ENCODE results near the gene CCDC83.
"Not testable (repeated sequence)": the region's sequence is repeated elsewhere in the genome, so short reads cannot be mapped to it uniquely, and the experiment has no call there.

Gene CCDC83

DNA sequence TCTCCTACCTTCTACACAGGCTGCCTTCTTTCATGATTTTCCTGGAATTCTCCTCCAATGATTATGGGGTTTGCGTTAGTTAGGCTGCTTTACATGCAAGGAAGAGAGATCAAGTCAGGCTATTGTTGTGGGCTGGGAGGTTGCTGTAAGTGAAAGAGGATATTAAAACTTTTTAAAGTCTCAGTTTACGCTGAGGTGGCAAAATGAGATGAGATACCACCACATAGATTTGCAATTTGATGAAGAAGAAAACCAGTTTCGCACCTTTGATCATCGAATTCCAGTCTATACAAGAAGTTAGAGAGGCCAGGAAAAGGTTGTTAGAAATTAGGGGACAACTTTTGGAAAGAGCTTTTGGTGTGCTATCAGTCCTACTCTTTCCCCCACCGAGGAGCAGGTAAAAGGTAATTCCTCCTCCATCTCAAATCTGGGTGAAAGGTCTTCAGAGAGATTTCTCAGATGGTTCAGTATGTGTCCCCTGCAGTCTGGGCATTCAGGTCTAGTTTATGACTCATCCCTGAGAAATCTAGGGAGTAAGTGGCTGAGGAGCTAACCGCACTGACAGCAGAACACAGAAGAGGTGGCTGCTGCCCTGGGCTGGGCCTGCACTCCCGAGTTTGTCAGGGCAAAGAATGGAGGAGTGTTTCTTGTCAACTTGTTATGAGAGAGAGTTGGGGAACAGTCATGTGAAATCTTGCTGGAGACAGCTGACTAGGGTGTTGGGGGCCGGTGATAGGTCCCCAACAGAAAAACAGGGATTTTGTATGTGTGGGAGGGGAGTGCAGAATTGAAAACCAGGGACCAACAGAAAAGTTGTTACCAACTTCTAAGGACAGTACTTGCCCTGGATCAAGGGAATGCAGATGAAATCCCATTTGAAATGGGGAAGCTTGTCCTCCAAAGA is 34.7 kb downstream of the CCDC83 start:
- no peak for DNase-seq

DNA sequence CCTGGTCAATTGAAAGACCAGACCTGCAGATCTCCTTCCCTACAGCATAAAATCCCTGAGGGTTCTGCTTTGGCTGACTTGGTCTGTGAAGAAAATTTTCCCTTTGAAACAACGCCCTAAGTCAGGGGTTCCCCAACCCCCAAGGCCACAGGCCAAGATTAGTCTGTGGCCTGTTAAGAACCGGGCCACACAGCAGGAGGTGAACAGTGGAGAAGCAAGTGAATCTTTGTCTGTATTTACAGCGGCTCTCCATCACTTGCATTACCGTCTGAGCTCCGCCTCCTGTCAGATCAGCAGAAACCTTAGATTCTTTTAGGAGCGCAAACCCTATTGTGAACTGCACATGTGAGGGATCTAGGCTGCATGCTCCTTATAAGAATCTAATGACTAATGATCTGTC is 38.2 kb downstream of the CCDC83 start:
- no peak for DNase-seq

DNA sequence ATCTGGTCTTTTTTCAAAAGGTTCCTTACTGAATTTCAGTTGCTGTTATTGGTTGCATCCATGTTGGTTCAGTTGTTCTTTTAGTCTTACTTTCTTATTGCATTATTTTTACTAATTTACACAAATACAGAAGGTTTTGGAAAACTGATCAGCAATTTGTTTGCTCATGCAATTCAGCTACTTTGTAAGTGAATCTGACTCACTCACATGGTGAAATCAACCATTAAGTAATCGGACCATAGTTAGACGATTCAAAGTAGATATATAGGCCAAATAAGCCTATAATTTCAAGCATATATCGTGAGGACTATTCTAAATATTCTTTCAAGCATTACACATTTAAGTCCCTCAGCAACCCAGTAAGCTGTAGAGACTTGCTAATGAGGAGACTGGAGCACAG is 41.7 kb downstream of the CCDC83 start:
- no peak for DNase-seq

DNA sequence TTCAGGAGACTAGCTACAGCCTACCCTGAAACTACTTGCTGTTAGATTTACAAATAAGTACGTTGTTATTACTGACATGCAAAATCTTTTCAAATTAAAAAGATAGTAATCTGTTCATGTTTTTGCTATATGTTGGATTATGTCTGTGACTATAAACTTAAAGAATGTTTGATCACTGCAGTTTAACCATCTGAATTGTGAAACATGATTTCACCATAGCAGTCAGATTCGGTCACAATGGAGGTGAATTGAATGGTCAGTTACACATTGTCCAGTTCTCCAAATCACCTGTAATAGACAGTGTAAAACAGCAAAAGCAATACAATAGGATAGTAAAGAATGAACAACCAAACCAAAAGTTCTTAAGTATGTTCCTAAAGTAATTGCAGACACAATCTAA is 43.3 kb downstream of the CCDC83 start:
- no peak for DNase-seq

DNA sequence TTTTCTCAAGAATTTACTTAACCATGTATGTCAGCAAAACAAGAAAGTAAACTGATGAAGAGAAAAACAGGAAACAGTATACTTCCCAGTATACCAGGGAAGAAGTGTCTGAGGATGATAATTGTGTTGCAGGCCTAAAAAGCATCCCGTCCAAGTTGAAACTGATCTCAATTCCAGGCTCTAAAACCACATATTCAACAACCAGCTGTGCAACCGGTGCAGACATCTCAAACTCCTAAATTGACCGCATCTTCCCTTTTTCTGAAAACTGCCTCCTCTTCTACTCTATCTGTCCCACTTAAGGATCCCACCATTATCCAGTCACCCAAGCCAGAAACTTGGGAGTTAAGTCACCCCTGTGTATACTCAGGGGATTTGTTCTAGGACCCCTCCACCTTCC is 47.2 kb downstream of the CCDC83 start:
- no peak for DNase-seq

DNA sequence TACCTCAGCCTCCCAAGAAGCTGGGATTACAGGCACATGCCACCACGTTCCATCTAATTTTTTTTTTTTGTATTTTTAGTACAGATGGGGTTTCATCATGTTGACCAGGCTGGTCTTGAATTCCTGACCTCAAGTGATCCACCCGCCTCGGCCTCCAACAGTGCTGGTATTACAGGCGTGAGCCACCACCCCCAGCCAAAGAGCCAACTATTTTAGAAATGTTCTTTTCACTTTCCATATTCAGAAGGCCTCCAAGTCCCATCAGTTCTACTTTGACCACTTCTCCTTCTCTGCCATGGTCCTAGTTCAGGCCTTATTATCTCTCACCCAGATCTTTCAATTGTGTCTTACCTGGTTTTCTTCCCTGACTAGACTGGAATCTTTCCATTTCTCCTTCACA is 48.2 kb downstream of the CCDC83 start:
- DNase-seq = no peak

DNA sequence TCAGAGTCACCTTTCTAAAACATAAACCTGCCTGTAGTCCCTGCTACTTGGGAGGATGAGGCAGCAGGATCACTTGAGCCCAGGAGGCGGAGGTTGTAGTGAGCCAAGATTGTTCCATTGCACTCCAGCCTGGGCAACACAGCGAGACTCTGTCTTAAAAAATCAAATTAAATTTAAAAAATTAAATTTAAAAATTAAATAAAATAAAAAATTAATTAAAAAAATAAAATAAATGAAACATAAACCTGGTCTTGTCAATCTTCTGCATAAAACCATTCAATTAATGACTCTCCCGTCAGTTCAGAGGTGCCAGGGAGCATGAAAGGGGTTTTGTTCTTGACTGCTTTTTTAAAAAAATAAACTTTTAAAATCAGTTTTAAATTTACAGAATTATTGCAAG is 48.6 kb downstream of the CCDC83 start:
- no peak for DNase-seq

DNA sequence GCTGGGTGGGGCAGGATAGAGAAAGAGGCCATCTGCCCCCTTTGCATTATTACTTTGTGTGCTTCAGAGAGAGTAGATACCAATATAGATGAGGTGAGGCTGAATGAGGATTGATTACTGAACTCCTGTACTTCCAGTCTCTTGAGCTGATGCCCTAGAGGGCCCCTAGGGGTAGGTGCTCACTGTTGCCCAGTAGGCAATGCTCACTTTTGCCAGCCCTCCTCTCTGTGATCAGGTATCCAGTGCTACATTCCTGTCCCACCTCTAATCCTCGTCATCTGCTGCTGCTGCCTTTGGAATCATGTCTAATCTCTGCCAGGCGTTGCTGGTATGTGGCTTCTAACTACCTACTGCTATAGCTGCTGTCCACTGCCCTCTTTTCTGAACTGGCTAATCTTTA is 57.2 kb downstream of the CCDC83 start:
- no peak for DNase-seq

DNA sequence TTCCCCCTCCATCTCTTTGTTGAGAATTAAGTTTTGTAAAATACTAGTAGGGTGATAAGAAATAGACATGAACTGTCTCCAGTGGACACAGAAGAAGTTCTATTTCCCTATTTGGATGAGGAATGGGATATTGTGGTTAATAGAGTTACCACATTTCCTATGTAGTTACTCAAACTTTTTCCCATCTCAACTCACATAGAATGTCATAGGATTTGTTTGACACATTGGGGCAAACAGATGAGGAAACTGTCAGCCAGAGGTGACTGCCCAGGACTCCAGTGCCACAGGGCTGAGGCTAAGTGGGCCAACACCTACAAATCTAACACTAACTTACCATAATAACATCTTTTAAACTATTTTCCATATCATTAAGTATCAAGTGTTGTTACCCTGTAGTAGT is 58.3 kb downstream of the CCDC83 start:
- no peak for DNase-seq

DNA sequence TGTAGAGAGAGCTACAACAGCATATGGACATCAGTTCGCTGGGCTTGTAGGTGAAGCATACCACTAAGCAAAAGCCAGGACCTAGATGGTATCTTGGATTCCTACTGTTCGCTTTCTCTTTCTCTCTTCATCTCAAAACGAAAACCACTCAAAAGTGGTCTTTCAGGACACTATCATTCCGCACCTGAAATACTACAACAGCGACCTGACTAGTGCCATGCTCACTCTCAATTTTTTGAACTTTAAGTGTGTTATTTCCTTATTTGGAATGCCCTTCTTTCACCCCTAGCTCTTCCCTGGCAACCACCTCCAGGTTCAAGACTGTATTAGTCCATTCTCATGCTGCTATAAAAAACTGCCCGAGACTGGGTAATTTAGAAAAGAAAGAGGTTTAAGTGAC is 59.2 kb downstream of the CCDC83 start:
- DNase-seq = no peak

DNA sequence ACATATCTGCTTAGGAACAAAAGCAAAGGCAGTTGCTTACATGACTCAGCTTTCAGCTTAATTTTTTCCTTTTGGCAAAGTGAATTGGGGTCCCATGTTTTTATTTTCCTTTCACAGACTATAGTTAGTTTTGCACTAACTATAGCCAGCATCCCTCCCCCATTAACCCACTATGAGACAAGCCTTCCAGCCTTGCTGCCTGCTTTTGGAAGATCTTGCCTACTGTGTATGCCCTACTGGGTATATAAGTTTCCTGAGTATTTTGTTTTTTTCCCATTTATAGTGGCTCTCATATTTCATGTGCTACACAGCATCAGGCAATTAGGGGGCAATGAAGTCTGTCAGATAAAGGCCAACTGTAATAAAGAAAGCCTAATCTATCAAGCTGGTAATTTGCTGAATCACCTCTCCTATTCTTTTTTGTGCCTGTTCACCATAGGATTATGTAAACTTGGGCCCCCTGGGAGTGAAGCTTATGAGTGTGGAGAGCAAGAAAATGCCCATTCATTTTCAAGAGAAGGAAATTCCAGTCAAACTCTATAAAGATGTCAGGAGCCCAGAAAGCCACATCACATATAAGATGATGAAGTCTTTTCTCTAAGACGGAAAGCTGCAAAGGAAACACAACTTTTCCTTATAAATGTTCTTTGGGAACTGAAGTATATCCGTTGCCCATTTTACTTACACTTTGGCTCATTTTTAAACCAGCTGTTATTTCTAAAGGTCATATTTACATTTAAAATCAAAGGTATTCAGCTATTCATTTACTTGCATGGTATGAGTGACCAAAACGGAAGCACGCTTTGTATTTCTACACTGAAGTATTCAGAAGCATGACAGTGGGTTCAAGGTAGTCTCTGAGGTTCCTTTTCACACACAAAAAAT is 64.0 kb downstream of the CCDC83 start:
- DNase-seq = no peak

DNA sequence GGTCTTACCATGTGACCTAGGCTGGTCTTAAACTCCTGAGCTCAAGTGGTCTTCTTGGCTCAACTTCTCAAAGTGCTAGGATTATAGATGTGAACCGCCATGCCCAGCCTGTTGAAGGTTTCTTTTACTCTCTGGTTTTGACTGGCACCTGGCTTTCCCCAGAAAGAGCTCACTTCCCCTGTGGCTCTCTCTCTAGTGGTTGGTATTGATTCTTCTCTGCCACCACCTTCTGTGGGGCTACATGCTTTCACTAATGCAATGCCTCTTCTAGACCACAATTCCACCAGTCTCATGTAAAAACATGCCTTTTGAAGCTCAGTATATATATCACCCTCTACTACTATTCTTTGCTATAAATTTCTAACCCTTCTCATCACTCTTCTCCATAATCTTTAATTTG is 67.2 kb downstream of the CCDC83 start:
- no peak for DNase-seq

DNA sequence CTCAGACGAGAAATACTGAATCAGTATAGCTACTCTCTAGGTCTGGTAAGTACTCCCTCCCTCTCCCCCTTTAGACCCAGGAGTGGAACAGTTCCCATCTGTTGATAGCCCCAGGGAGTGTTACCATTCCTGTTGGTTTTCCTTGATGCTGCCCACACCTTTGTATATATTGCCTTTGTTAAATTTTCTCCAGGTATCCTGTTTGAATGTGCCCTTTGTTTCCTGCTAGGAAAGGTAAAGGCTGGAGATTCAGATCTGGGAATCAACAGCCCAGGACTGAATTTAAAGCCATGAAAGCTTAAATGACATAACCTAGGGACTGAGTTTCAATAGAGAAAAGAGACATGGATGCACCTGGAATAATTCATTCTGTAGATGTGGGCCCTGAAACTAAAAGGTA is 68.3 kb downstream of the CCDC83 start:
- no peak for DNase-seq

DNA sequence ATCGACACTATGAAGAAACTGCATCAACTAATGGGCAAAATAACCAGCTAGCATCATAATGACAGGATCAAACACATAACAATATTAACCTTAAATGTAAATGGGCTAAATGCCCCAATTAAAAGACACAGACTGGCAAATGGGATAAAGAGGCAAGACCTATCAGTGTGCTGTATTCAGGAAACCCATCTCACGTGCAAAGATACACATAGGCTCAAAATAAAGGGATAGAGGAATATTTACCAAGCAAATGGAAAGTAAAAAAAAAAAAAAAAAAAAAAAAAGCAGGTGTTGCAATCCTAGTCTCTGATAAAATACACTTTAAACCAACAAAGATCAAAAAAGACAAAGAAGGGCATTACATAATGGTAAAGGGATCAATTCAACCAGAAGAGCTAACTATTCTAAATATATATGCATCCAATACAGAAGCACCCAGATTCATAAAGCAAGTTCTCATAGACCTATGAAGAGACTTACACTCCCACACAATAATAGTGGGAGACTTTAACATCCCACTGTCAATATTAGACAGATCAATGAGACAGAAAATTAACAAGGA is 71.6 kb downstream of the CCDC83 start:
- not testable (repeated sequence) for DNase-seq

DNA sequence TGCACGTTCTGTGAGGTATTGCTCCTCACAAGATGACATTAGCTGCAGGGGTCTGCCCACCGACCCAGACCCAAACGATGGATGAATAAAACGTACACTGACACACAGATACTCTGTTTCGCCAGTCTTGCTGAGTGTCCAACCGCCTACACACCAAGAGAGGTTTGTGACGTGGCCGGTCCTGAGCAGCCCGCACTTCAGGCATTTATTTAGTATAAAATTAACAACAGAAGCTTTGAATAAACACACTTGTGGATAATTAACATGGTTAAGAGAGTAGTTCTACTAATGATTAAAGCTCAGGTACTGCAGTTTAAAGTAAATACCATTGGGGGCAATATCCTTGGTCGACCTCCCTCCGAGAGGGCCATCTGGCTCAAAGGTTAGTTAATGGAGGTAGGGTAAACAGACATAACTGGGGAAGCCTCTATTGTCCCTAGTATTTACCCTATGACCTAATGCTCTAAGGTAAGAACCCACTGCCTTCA is 75.7 kb downstream of the CCDC83 start:
- no peak for DNase-seq

DNA sequence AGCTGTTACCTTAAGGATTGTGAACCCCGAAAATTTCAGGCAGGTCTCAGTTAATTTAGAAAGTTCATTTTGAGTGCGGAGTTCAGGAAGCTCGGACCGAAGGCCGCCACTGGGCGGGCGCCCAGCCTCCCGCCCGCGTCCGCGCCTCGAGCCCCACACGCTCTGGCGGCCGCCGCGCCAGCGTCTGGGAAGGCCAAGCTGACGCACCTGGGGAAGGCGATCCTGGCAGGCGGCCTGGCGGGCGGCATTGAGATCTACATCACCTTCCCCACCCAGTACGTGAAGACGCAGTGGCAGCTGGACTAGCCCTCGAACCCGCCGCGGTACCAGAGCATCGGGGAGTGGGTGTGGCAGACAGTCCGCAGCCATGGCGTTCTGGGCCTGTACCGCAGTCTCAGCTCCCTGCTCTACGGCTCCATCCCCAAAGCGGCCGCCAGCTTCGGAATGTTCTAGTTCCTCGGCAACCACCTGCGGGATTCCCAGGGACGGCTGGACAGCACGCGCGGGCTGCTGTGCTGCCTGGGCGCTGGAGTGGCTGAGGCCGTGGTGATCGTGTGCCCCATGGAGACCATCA is 79.5 kb downstream of the CCDC83 start:
- no peak for DNase-seq

DNA sequence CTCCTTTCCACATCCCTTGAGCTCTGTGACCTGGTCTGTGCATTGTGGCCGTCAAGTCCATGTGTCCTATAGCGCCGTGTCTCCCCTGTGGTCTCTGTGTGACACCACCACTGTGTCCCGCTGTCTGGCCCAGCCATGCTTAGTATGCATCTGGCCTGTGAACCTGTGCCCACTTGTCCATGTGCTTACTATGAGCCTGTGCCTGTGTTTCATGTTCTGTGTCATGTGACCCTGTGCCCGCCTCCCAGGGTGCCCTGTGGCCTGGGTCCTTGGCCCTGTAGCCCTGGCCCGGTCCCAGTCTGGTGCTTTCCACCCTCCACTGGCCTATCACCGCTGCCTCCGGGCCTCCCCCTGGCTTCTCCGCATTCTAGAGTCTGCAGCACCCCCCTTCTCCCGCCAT is 80.6 kb downstream of the CCDC83 start:
- no peak for DNase-seq

DNA sequence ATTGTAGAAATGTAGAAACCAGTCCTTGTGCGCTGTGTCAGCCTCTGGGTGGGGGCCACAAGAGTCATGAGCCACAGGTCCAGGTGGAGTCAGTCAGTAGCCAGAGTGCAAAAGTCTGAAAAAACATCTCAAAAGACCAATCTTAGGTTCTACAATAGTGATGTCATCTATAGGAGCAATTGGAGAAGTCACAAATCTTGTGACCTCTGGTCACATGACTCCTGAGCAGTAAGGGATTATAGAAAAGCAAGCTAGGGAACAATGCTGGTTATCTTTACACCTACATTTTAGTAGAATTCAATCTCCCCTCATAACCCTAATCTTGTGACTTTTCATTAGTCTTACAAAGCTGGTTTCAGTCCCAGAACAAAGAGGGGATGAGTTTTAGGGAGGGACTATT is 82.7 kb downstream of the CCDC83 start:
- DNase-seq = no peak

DNA sequence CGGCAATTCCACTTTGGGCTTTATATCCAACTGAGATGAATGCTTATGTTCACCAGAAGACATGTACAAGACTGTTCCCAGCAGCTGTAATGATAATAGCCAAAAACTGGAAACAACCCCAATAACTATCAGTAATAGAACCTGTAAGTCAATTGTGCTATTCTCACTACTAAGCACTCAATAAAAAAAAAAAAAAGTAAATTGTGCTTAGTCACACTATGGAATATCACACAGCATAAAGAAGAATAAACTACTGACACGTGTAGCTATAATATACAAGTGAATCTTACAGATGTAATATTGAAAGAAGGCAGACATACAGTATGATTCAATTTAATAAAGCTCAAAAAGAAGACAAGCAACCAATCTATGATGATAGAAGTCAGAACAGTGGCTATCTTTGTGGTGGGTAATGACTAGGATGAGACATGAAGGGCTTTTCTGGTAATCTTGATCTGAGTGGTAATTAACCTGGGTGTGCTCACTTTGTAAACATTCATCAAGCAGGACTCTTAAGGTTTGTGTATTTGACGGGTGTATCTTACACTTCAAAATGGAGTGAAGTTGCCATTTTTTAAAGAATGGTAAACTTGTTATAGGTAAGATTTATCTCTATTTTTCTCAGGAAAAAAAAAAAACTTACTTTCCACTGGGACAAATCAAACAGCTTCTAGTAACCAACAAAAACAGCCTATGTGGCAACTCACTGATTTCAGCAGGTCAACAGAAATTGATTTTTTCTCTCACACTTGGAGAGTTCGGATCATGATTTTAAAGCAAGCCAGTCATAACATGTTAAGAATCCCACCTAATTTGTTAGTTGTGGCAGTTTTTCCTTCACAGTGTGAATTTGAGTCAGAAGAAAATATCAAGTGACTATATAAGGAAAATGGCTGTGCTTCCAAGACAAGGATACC is 84.2 kb downstream of the CCDC83 start:
- no peak for DNase-seq

DNA sequence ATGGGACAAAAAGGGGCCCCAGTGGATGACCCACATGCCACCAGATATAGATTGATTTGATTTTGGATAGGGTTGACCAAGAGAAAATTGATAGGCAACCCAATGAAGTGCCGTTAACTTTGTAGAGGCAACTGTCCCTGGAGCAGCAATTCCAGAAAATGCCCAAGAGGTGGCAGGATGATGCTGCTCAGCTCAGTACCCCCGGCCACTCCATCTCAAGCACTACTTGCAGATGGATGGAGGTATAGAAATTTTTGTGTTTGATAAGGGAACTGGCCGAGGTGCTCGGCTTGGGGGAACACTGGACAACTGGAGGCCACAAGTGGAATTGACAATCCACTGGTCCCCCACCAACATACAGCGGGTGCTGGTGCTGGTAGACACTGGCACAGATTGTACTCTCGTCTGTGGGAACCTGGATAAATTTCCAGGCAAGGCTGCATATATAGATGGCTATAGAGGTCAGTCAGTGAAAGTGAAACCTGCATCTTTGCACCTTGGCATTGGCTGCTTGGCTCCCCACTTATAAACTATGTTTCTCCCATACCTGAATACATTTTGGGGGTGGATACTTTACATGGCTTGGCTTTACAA is 86.3 kb downstream of the CCDC83 start:
- DNase-seq = no peak

DNA sequence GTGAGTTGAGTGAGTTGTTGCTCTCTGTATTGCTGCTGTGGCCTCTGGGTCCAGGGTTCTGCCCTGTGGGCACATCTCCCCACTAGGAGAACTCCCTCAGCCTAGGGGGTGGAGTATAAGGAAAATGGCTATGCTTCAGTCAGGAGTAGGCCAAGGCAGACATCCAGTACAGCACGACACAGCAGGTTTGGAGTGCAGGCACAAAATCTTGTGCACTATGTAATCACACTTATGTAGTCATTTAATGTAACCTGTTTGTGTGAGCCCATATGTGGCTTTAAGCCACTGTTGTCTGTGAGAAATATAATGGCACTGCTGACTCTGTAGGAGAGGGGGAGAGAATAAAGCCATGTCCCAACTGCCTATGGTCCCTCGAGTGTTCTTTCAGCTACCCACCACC is 90.1 kb downstream of the CCDC83 start:
- DNase-seq = no peak

DNA sequence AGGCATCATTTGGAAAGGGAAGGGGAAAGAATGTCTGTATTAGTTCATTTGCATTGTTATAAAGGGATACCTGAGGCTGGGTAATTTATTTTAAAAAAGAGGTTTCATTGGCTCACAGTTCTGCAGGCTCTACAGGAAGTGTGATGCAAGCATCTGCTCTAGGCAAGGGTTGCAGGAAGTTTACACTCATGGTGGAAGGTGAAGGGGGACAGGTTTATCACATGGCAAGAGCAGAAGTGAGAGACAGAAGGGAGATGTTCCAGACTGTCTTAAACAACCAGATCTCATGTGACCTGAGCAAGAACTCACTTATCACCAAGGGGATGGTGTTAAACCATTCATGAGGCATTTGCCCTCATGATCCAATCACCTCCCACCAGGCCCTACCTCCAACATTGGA is 90.6 kb downstream of the CCDC83 start:
- DNase-seq = no peak
